Ishikawa (cell line): ENCODE results near the gene ERBB4.

ENCODE experiments used
- CEBPB ChIP-seq: IDR thresholded peaks from 2 replicates; pipeline ENCODE4 v1.6.1; 2012
- CREB1 ChIP-seq: IDR thresholded peaks from 2 replicates; pipeline ENCODE4 v1.6.1; 2012; ENCODE audit warnings: low read depth
- EGR1 ChIP-seq: IDR thresholded peaks from 2 replicates; pipeline ENCODE4 v1.6.1; 2012
- EP300 ChIP-seq: IDR thresholded peaks from 2 replicates; pipeline ENCODE4 v1.6.1; 2012; ENCODE audit warnings: borderline replicate concordance
- FOXM1 ChIP-seq: IDR thresholded peaks from 2 replicates; pipeline ENCODE4 v1.6.1; 2012; ENCODE audit warnings: low read depth, borderline replicate concordance
- MAX ChIP-seq: IDR thresholded peaks from 2 replicates; pipeline ENCODE4 v1.6.1; 2012
- NFIC ChIP-seq: IDR thresholded peaks from 2 replicates; pipeline ENCODE4 v1.6.1; 2012
- RAD21 ChIP-seq: IDR thresholded peaks from 2 replicates; pipeline ENCODE4 v1.6.1; 2012; ENCODE audit warnings: low read depth
- REST ChIP-seq: IDR thresholded peaks from 2 replicates; pipeline ENCODE4 v1.6.1; 2012; ENCODE audit warnings: low read depth, mild to moderate bottlenecking
- TAF1 ChIP-seq: IDR thresholded peaks from 2 replicates; pipeline ENCODE4 v1.6.1; 2012; ENCODE audit warnings: low read depth, mild to moderate bottlenecking
- TCF12 ChIP-seq: IDR thresholded peaks from 2 replicates; pipeline ENCODE4 v1.6.1; 2012; ENCODE audit warnings: low read depth
- TEAD4 ChIP-seq: IDR thresholded peaks from 2 replicates; pipeline ENCODE4 v1.6.1; 2012
- USF1 ChIP-seq: IDR thresholded peaks from 2 replicates; pipeline ENCODE4 v1.6.1; 2012
- YY1 ChIP-seq: IDR thresholded peaks from 2 replicates; pipeline ENCODE4 v1.6.1; 2012; ENCODE audit warnings: low read depth
- ZBTB7A ChIP-seq: IDR thresholded peaks from 2 replicates; pipeline ENCODE4 v1.6.1; 2012; ENCODE audit warnings: low read depth

The ERBB4 gene

GRCh38 chr2:211617803-211618202, 920.8 kb downstream of the ERBB4 start:
- TF ChIP-seq YY1 (no peak), REST (no peak), EGR1 (no peak), ZBTB7A (no peak), TAF1 (no peak), CEBPB (no peak), FOXM1 (no peak), MAX (no peak), RAD21 (no peak), TCF12 (no peak), NFIC (no peak), USF1 (no peak), CREB1 (no peak), TEAD4 (no peak), EP300 (no peak)

- TF ChIP-seq RAD21 = no peak
- TF ChIP-seq FOXM1 = no peak
- no peak for TF ChIP-seq REST
- no peak for TF ChIP-seq MAX
- no peak for TF ChIP-seq CEBPB
- no peak for TF ChIP-seq YY1
Measured at GRCh38 chr2:211611621-211612020, 927.0 kb downstream of the ERBB4 start.

- no peak for TF ChIP-seq FOXM1
- TF ChIP-seq EP300 = no peak
- TF ChIP-seq USF1 = no peak
- TF ChIP-seq CEBPB = no peak
- no peak for TF ChIP-seq YY1
- no peak for TF ChIP-seq TCF12
- TF ChIP-seq EGR1 = no peak
- no peak for TF ChIP-seq CREB1
- no peak for TF ChIP-seq ZBTB7A
- no peak for TF ChIP-seq TAF1
- TF ChIP-seq MAX = no peak
- no peak for TF ChIP-seq NFIC
- TF ChIP-seq REST = no peak
- TF ChIP-seq RAD21 = no peak
- no peak for TF ChIP-seq TEAD4
Measured at GRCh38 chr2:211611061-211611518, 927.5 kb downstream of the ERBB4 start.

GRCh38 chr2:211609127-211609526, 929.5 kb downstream of the ERBB4 start:
- TF ChIP-seq MAX = no peak
- no peak for TF ChIP-seq EGR1
- TF ChIP-seq TEAD4 = 0 out of 2 replicates have a peak, but pooled peaks have one; percentile 24
- TF ChIP-seq FOXM1 = no peak
- TF ChIP-seq TAF1 = no peak
- no peak for TF ChIP-seq USF1
- no peak for TF ChIP-seq CREB1
